Fibroblast of lung (primary cell): ENCODE measurements around the gene MOCS2.

Experiments used
- EZH2 ChIP-seq: IDR thresholded peaks from 2 replicates; pipeline ENCODE4 v1.5.1; 2012; ENCODE audit warnings: low read length, control low read depth, mild to moderate bottlenecking; ENCODE audit errors: missing control alignments
- TF ChIP-seq, protein P1 (sequence below), 2 donors: IDR thresholded peaks in 1 of 2; conservative IDR thresholded peaks in 1 of 2; 1 replicate in 1 of 2; 2 replicates in 1 of 2; pipeline ENCODE4 v1.5.1; 2011 to 2012; ENCODE audit warnings: low read length in 2 of 2, control low read depth in 1 of 2, inconsistent platforms in 1 of 2, low read depth in 1 of 2, mild to moderate bottlenecking in 1 of 2

DNA sequence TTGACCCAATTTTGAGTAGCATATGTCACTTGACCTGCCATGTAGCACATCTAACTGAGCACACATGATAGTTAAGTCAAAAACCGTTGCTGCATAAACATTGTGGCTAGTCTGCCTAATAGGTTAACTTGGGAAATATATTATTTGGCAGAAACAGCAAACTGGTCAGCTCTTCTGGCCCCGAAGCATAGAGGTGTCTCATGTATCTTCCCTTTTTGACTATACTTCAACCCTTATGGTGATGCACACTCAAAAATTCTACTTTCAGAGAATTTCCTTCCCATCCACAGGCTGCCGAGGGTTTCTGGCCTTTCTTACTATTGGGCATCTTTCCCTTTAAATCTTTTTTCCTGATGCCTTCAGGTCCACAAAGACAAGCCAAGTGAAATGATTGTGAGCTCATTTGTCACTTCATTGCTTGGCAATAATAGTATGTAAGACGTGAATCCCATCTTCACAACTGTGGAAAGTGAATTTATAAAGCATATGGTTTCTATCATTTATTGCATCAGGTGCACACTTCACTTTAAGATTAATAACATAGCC, 41.2 kb downstream of the MOCS2 start:
- TF ChIP-seq, protein P1, sequence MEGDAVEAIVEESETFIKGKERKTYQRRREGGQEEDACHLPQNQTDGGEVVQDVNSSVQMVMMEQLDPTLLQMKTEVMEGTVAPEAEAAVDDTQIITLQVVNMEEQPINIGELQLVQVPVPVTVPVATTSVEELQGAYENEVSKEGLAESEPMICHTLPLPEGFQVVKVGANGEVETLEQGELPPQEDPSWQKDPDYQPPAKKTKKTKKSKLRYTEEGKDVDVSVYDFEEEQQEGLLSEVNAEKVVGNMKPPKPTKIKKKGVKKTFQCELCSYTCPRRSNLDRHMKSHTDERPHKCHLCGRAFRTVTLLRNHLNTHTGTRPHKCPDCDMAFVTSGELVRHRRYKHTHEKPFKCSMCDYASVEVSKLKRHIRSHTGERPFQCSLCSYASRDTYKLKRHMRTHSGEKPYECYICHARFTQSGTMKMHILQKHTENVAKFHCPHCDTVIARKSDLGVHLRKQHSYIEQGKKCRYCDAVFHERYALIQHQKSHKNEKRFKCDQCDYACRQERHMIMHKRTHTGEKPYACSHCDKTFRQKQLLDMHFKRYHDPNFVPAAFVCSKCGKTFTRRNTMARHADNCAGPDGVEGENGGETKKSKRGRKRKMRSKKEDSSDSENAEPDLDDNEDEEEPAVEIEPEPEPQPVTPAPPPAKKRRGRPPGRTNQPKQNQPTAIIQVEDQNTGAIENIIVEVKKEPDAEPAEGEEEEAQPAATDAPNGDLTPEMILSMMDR (conservative IDR thresholded peaks at IDR 0.05 in 1 of 2, IDR thresholded peaks at IDR 0.05 in 1 of 2; ENCODE audit: low read depth in 1 of 2, low read length in 2 of 2) = no peak
- no peak for TF ChIP-seq EZH2
